GM15510 (cell line): ENCODE results near the gene CBR1.

Source experiments
- POLR2A ChIP-seq: IDR thresholded peaks from 3 replicates; pipeline ENCODE4 v1.6.1; 2011; ENCODE audit warnings: borderline replicate concordance; ENCODE audit not compliant: insufficient read length; ENCODE audit errors: extremely low read depth

Gene CBR1

GRCh38 chr21:36109868-36110267 is 40.0 kb downstream of the CBR1 start:
- TF ChIP-seq POLR2A: no peak

- no peak for TF ChIP-seq POLR2A
Measured at GRCh38 chr21:36111238-36111637, 41.4 kb downstream of the CBR1 start.

DNA sequence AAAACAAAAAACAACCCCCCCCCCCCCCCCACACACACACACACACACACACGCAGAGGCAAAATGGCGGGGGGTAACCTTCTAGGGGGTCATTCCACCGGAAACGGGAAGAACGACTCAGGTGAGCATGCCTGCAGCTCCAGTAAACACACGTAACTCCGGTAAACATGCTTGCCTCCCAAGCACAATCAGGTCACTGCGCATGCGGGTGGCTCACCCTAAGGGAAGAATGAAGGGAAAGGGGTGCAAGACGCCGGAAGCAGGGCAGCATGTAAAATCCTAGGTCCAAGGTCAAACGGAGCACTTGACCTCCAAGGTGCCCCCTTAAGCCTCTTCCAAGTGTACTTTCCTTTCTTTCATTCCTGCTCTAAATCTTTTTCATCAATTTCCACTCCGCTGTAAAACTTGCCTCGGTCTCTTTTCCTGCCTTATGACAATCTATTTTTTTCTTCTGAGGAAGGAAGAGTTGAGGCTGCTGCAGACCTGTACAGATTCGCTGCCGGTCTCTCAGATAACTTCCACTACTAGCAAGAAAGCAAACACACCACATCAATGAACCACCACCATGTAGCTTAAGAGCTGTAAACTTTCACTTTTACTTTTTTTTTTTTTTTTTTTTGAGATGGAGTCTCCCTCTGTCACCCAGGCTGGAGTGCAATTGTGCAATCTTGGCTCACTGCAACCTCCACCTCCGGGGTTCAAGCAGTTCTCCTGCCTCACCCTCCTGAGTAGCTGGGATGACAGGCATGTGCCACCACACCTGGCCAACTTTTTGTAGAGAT is 44.0 kb downstream of the CBR1 start:
- TF ChIP-seq POLR2A: no peak

- no peak for TF ChIP-seq POLR2A
Measured at GRCh38 chr21:36115138-36115730, 45.4 kb downstream of the CBR1 start.

DNA sequence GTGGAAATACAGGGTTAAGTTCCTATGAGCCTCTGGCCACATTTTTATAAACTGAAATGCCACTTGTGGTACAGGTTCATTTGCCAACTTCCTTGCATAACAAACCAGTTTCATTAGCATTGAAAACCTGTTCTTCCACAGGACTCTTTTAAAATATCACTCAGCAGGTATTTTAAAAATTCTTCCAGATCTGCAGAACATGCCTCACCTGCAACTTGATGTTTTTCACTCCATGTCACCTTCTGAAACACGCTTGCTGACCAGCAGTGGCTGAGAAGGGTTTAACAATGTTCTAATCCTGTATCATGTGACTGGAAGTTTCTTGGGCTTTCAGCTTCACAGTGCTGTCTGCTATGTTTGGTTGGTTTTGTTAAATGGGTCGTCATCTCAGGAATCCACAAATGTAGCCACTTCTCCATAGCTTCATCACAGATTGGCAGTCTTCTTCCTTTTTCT is 47.5 kb downstream of the CBR1 start:
- no peak for TF ChIP-seq POLR2A

DNA sequence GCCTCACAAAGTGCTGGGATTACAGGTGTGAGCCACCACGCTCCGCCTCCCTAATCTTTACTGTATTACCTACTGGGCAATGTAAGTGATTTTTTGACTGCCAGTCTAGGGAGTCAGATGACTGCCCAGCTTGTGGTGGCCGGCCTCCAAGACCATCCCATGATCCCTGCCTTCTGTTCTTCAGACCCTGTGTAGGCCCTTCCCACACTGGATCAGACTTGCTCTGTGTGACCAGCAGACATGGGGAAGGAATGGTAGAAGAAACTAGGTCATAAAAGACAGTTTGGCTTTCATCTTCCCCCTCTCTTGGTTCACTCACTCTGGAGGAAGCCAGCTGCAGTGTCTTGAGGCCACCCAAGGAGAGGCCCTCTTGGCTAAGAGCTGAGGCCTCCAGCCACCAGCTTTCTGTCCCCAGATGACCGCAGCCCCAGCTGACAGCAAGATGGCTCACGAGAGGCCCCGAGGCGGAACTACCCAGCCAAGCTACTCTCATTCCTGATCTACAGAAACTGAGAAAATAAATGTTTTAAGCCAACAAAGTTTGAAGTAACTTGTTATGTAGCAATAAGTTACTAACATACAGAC is 50.6 kb downstream of the CBR1 start:
- no peak for TF ChIP-seq POLR2A
